Colonic mucosa (tissue), 4 donors: ENCODE measurements around the gene PIK3R1. TPM values are rescaled to one million over a fixed set of nuclear protein-coding genes. Genes with fewer than 3 reads are reported as not detected.

Experiments
- DNase-seq: peaks from one replicate; pipeline ENCODE4 v3.0.0-alpha.2; 2020
- H3K27ac ChIP-seq: fragments of 200-600 bp; one replicate; pipeline ENCODE4 v1.8.0; 2021
- H3K27me3 ChIP-seq: fragments of 200-600 bp; one replicate; pipeline ENCODE4 v1.8.0; 2021
- H3K36me3 ChIP-seq: fragments of 200-600 bp; one replicate; pipeline ENCODE4 v1.8.0; 2021
- H3K4me1 ChIP-seq: fragments of 200-600 bp; one replicate; pipeline ENCODE4 v1.8.0; 2021; ENCODE audit warnings: mild to moderate bottlenecking
- H3K4me3 ChIP-seq: fragments of 200-600 bp; one replicate; pipeline ENCODE4 v1.8.0; 2021
- H3K9ac ChIP-seq, 2 donors: one replicate each; pipeline ENCODE4 v1.7.0; 2013; ENCODE audit warnings: control low read depth in 2 of 2, low read depth in 2 of 2, low read length in 2 of 2
- H3K9me3 ChIP-seq: fragments of 200-600 bp; one replicate; pipeline ENCODE4 v1.8.0; 2021
- intact Hi-C: fragments of 100-400 bp; cut with DNase I; formaldehyde crosslinking; loops from one replicate; pipeline ENCODE4 v1.14.1; 2022
- total RNA-seq, 2 donors: library from RNA; stranded (reverse); fragmentation: NEBNext Ultra II Directional in 1 of 2; extraction: Animal tissue kit (Norgen Biotek cat#: 25700) in 1 of 2; gene quantifications; one replicate each; pipeline ENCODE4 v1.2.1, GENCODE V29; 2021
- TF ChIP-seq, protein P1 (sequence below): fragments of 200-600 bp; IDR thresholded peaks from one replicate; pipeline ENCODE4 v1.8.0; 2022; ENCODE audit warnings: antibody characterized with exemption, mild to moderate bottlenecking
- donor health status: healthy.
- donor health status: DM: no; HTN: no; CAD: no.
- donor health status: DM: no; HTN: no; CAD: no.

Gene PIK3R1
- total RNA-seq, 2 donors from 2014 or later, result 42.9 to 58.1 TPM

GRCh38 chr5:68347536-68347935, 132.0 kb downstream of the PIK3R1 start:
- TF ChIP-seq, protein P1, sequence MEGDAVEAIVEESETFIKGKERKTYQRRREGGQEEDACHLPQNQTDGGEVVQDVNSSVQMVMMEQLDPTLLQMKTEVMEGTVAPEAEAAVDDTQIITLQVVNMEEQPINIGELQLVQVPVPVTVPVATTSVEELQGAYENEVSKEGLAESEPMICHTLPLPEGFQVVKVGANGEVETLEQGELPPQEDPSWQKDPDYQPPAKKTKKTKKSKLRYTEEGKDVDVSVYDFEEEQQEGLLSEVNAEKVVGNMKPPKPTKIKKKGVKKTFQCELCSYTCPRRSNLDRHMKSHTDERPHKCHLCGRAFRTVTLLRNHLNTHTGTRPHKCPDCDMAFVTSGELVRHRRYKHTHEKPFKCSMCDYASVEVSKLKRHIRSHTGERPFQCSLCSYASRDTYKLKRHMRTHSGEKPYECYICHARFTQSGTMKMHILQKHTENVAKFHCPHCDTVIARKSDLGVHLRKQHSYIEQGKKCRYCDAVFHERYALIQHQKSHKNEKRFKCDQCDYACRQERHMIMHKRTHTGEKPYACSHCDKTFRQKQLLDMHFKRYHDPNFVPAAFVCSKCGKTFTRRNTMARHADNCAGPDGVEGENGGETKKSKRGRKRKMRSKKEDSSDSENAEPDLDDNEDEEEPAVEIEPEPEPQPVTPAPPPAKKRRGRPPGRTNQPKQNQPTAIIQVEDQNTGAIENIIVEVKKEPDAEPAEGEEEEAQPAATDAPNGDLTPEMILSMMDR, result no peak
- Histone ChIP-seq H3K27ac (no peak overlapping the region), H3K36me3 (no peaks in the 10 kb centered on the region), H3K27me3 (no peaks in the 10 kb centered on the region), H3K9ac (no peak overlapping the region), H3K4me3 (no peak overlapping the region), H3K4me1 (no peaks in the 10 kb centered on the region), H3K9me3 (no peaks in the 10 kb centered on the region)
- DNase-seq, result no peak
- intact Hi-C loops, result no loop called here

DNA sequence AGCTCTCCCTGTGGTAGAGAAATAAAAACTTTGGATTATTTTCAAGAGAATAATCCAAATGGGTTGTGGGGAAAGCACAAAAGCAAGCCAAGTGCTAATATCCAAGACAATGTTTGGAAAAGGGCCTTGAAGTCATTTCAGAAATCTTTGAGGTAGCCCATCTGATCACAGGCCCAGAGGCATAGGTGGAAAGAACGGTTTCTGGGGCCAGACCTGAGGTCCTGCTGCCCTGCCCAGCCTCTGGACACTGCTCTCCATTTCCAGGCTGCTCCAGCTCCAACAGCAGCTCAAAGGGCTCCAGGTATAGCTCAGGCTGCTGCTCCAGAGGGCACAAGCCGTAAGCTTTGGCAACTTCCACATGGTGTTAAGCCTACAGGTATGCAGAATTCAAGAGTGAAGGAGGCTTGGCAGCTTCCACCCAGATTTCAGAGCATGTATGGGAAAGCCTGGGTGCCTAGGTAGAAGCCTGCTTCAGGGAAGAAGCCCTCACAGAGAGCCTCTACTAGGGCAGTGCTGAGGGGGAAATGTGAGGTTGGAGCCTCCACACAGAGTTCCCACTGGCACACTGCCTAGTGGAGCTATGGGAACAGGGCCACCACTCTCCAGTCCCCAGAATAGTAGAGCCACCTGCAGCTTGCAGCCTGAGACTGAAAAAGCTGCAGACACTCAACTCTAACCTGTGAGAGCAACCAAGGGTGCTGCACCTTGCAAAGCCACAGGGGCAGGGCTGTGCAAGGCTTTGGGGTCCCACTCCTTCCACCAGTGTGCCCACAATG, 133.1 kb downstream of the PIK3R1 start:
- Histone ChIP-seq H3K27ac (no peak overlapping the region), H3K36me3 (no peaks in the 10 kb centered on the region), H3K27me3 (no peaks in the 10 kb centered on the region), H3K9me3 (no peaks in the 10 kb centered on the region), H3K4me3 (no peak overlapping the region), H3K9ac (no peak overlapping the region), H3K4me1 (no peaks in the 10 kb centered on the region)
- intact Hi-C loops, result no loop called here
- TF ChIP-seq, protein P1, result no peak
- no peak for DNase-seq

GRCh38 chr5:68350176-68350575, 134.6 kb downstream of the PIK3R1 start:
- no peak for DNase-seq

More at GRCh38 chr5:68350176-68350575, 134.6 kb downstream of the PIK3R1 start:
- H3K27me3 ChIP-seq, result no peaks in the 10 kb centered on the region
- intact Hi-C loops, result no loop called here
- H3K36me3 ChIP-seq, result no peaks in the 10 kb centered on the region
- H3K27ac ChIP-seq, result no peak overlapping the region
- no peaks in the 10 kb centered on the region for H3K9me3 ChIP-seq
- no peak overlapping the region for H3K9ac ChIP-seq
- TF ChIP-seq, protein P1, result no peak
- H3K4me3 ChIP-seq, result no peak overlapping the region
- no peaks in the 10 kb centered on the region for H3K4me1 ChIP-seq
